PC-9 (cell line): ENCODE results near the gene ARPC4. TPM values are rescaled to one million over a fixed set of nuclear protein-coding genes. Genes with fewer than 3 reads are reported as not detected.

ENCODE experiments used
- BruUV-seq: library from RNA; stranded (reverse); fragments of 400-500 nt; replicated peaks from 2 replicates; lab custom pipeline; 2021; lab: Mats Ljungman, UMichigan
- CTCF ChIA-PET: fragments of 300-600 bp; sonication (Branson Sonifier 250); formaldehyde crosslinking; loops from one replicate; lab custom pipeline; 2022; ENCODE audit warnings: antibody characterized with exemption; lab: Charles Lee
- POLR2A ChIA-PET: fragments of 300-600 bp; sonication (Branson Sonifier 250); formaldehyde crosslinking; loops from one replicate; lab custom pipeline; 2022; ENCODE audit warnings: antibody characterized with exemption; ENCODE audit not compliant: unreplicated experiment; lab: Charles Lee
- DNase-seq, 2 experiments: peaks; one replicate each; pipeline versions ENCODE4 v3.0.0 to v3.0.0-alpha.2; 2015 to 2022; ENCODE audit warnings: mixed read lengths in 1 of 2
- H2AFZ ChIP-seq: fragments of 200-600 bp; sonication (generic); 2 replicates; pipeline ENCODE4 v1.8.1; 2017; ENCODE audit warnings: antibody characterized with exemption
- H3F3A ChIP-seq: fragments of 200-600 bp; sonication (generic); 2 replicates; pipeline ENCODE4 v1.8.1; 2017; ENCODE audit warnings: antibody characterized with exemption, mild to moderate bottlenecking, low read depth; ENCODE audit not compliant: insufficient read depth
- H3K27ac ChIP-seq: fragments of 200-600 bp; sonication (generic); 2 replicates; pipeline ENCODE4 v1.6.1; 2016; ENCODE audit warnings: mixed run types
- H3K27me3 ChIP-seq: fragments of 200-600 bp; sonication (generic); 2 replicates; pipeline ENCODE4 v1.6.1; 2016; ENCODE audit warnings: low read depth, mixed run types; ENCODE audit not compliant: insufficient read depth
- H3K36me3 ChIP-seq: fragments of 200-600 bp; sonication (generic); 2 replicates; pipeline ENCODE4 v1.6.1; 2016; ENCODE audit warnings: low read depth, mixed run types
- H3K4me1 ChIP-seq: fragments of 200-600 bp; sonication (generic); replicated peaks from 2 replicates; pipeline ENCODE4 v1.6.1; 2016; ENCODE audit warnings: mixed run types; ENCODE audit not compliant: insufficient read depth
- H3K4me2 ChIP-seq: fragments of 200-600 bp; sonication (generic); 2 replicates; pipeline ENCODE4 v1.6.1; 2017; ENCODE audit warnings: mixed run types
- H3K4me3 ChIP-seq: fragments of 200-600 bp; sonication (generic); 2 replicates; pipeline ENCODE4 v1.6.1; 2016; ENCODE audit warnings: mixed run types
- H3K79me2 ChIP-seq: fragments of 200-600 bp; sonication (generic); 2 replicates; pipeline ENCODE4 v1.6.1; 2017; ENCODE audit warnings: low read depth, mixed run types
- H3K9me2 ChIP-seq: fragments of 200-600 bp; sonication (generic); 2 replicates; pipeline ENCODE4 v1.8.1; 2017; ENCODE audit warnings: mild to moderate bottlenecking; ENCODE audit not compliant: insufficient read depth
- H3K9me3 ChIP-seq: fragments of 200-600 bp; sonication (generic); 2 replicates; pipeline ENCODE4 v1.8.1; 2016; ENCODE audit warnings: low read depth; ENCODE audit not compliant: insufficient read depth
- H4K20me1 ChIP-seq: fragments of 200-600 bp; sonication (generic); 2 replicates; pipeline ENCODE4 v1.8.1; 2017; ENCODE audit not compliant: insufficient read depth
- EZH2 ChIP-seq: fragments of 200-600 bp; sonication (generic); IDR thresholded peaks from 2 replicates; pipeline ENCODE4 v1.8.0; 2017; ENCODE audit warnings: antibody characterized with exemption, low read depth
- intact Hi-C: fragments of 100-400 bp; cut with micrococcal nuclease; formaldehyde crosslinking; loops from one replicate; pipeline ENCODE4 v1.10.0; 2022; ENCODE audit not compliant: unreplicated experiment
- total RNA-seq: library from RNA; stranded (reverse); gene quantifications from 2 replicates; pipeline ENCODE4 v1.2.3, GENCODE V29; 2021
- TF ChIP-seq, protein P1 (sequence below): fragments of 200-600 bp; sonication (generic); conservative IDR thresholded peaks from 2 replicates; pipeline ENCODE4 v1.6.1; 2017; ENCODE audit warnings: mixed run types, antibody characterized with exemption, mild to moderate bottlenecking, moderate library complexity

ARPC4 gene
- total RNA-seq, 1 experiment from 2014 or later, result 127 TPM

DNA sequence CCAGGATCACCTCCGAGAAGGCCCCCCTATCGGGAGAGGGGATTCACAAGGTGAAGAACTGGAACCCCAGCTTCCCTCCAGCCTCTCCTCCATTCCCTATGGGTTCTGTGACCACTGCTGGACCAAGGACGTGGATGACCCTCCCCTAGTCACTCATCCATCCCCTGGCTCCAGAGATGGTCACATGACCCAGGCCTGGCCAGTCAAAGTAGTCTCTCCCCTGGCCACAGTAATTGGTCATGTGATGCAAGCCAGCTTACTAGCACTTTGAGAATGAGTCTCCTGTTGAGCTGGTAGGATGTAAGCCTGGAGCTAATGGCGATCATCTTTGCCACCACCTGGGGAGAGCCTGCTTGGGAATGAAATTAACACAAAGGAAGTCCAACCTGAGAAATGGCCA, 27.0 kb upstream of the ARPC4 start:
- intact Hi-C loops, result no loop called here
- H4K20me1 ChIP-seq, result no peaks in the 10 kb centered on the region
- BruUV-seq, result no TSS peak
- H3K36me3 ChIP-seq, result no peaks in the 10 kb centered on the region
- POLR2A ChIA-PET, result no interaction called here
- no peaks in the 10 kb centered on the region for H3F3A ChIP-seq
- H3K9me3 ChIP-seq, result no peaks in the 10 kb centered on the region
- no peak overlapping the region for H3K4me2 ChIP-seq
- no peak overlapping the region for H2AFZ ChIP-seq
- CTCF ChIA-PET, result no interaction called here
- H3K79me2 ChIP-seq, result no peaks in the 10 kb centered on the region
- H3K27ac ChIP-seq, result no peak overlapping the region
- H3K9me2 ChIP-seq, result no peaks in the 10 kb centered on the region
- peaks cover 7% of the 10 kb centered on the region; the same call in 1 of the 2 replicates for H3K27me3 ChIP-seq
- no peaks in the 10 kb centered on the region for H3K4me1 ChIP-seq
- no peak for TF ChIP-seq EZH2
- TF ChIP-seq, protein P1, sequence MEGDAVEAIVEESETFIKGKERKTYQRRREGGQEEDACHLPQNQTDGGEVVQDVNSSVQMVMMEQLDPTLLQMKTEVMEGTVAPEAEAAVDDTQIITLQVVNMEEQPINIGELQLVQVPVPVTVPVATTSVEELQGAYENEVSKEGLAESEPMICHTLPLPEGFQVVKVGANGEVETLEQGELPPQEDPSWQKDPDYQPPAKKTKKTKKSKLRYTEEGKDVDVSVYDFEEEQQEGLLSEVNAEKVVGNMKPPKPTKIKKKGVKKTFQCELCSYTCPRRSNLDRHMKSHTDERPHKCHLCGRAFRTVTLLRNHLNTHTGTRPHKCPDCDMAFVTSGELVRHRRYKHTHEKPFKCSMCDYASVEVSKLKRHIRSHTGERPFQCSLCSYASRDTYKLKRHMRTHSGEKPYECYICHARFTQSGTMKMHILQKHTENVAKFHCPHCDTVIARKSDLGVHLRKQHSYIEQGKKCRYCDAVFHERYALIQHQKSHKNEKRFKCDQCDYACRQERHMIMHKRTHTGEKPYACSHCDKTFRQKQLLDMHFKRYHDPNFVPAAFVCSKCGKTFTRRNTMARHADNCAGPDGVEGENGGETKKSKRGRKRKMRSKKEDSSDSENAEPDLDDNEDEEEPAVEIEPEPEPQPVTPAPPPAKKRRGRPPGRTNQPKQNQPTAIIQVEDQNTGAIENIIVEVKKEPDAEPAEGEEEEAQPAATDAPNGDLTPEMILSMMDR, result no peak
- DNase-seq, result no peak
- no peak overlapping the region for H3K4me3 ChIP-seq

DNA sequence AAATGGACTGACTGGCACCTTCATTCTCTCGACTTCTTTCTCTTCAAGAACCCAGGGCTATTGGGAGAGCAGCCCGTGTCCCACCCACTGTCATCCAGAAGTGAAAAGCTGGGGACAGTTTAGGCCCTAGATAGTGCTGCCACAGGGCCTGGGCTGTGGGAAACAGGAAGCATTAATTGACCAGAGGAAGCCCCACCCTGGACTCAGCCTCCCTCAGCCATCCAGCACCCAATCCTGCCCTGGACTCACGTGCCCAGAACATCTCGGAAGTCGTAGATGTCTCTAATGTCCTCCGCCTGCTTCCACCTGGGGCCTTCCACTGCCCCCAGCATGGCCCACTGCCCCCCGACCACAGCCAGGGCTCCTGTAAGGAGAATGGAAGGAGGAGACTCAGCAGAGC, 25.5 kb upstream of the ARPC4 start:
- no peaks in the 10 kb centered on the region for H3K36me3 ChIP-seq
- no peak overlapping the region for H3K27ac ChIP-seq
- no peaks in the 10 kb centered on the region for H3K79me2 ChIP-seq
- H3K9me3 ChIP-seq, result no peaks in the 10 kb centered on the region
- H3K4me1 ChIP-seq, result no peaks in the 10 kb centered on the region
- BruUV-seq, result no TSS peak
- H3F3A ChIP-seq, result peaks cover 10% of the 10 kb centered on the region; the same call in 1 of the 2 replicates
- no peak overlapping the region for H3K4me2 ChIP-seq
- peaks cover 7% of the 10 kb centered on the region; the same call in 1 of the 2 replicates for H3K27me3 ChIP-seq
- H2AFZ ChIP-seq, result no peak overlapping the region
- ChIA-PET CTCF (no interaction called here), POLR2A (no interaction called here)
- TF ChIP-seq, protein P1, result no peak
- TF ChIP-seq EZH2, result no peak
- H4K20me1 ChIP-seq, result no peaks in the 10 kb centered on the region
- no peaks in the 10 kb centered on the region for H3K9me2 ChIP-seq
- intact Hi-C loops, result no loop called here
- no peak overlapping the region for H3K4me3 ChIP-seq
- no peak for DNase-seq

DNA sequence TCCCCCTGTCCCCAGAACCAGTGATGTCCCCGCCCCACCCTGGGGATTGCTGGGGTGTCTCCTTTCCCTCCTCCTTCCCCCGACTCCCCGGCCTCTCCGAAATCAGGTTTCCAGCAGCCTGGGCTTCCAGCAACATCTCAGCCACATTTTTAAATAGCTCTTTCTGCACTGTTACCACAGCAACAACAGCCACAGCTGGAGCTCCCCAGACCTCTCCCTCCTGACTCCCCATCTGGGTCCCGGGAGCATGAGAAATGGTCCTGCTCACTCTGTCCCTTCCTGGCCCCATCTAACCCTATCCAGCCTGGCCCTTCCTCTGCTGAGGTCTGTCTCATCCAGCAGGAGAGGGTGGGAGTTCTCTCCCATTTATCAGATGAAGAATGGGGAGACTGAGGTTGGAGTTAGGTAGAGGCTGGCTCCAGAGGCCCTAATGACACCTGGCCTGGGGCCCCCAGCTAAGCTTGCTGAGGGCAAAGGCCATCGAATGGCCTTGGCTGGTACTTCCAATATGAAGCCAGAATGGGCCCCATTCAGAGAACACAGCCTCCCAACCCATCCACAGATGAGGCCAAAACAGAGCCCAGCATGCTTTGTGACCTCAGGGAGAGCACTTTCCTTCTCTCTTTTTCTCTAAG, 24.6 kb upstream of the ARPC4 start:
- H2AFZ ChIP-seq, result no peak overlapping the region
- H3K4me3 ChIP-seq, result no peak overlapping the region
- H4K20me1 ChIP-seq, result no peaks in the 10 kb centered on the region
- DNase-seq, result no peak
- no peaks in the 10 kb centered on the region for H3K79me2 ChIP-seq
- TF ChIP-seq, protein P1, result no peak
- no peak for TF ChIP-seq EZH2
- H3K9me2 ChIP-seq, result no peaks in the 10 kb centered on the region
- BruUV-seq, result no TSS peak
- no peaks in the 10 kb centered on the region for H3K4me1 ChIP-seq
- H3F3A ChIP-seq, result peaks cover 14% of the 10 kb centered on the region; the same call in 1 of the 2 replicates
- POLR2A ChIA-PET, result no interaction called here
- intact Hi-C loops, result no loop called here
- H3K36me3 ChIP-seq, result no peaks in the 10 kb centered on the region
- CTCF ChIA-PET, result interaction anchor here (0.5 kb wide), 1 partner anchor 270 kb away, joined by 27 read pairs; no protein-coding TSS in a partner anchor
- no peak overlapping the region for H3K4me2 ChIP-seq
- H3K27me3 ChIP-seq, result peaks cover 7% of the 10 kb centered on the region; the same call in 1 of the 2 replicates
- no peaks in the 10 kb centered on the region for H3K9me3 ChIP-seq
- no peak overlapping the region for H3K27ac ChIP-seq
